GM23248 (cell line): ENCODE data around the gene BAHD1. TPM values are rescaled to one million over a fixed set of nuclear protein-coding genes. Genes with fewer than 3 reads are reported as not detected.

Experiments used
- DNase-seq: peaks from one replicate; pipeline ENCODE4 v3.0.0-alpha.2; 2015
- H2AFZ ChIP-seq: fragments of 200-600 bp; sonication (generic); 2 replicates; pipeline ENCODE4 v1.6.1; 2016; ENCODE audit warnings: antibody characterized with exemption
- H3F3A ChIP-seq: fragments of 200-600 bp; sonication (generic); 2 replicates; pipeline ENCODE4 v1.6.1; 2016; ENCODE audit warnings: mild to moderate bottlenecking, antibody characterized with exemption, mixed run types; ENCODE audit not compliant: insufficient read depth
- H3K27ac ChIP-seq: fragments of 200-600 bp; sonication (generic); 2 replicates; pipeline ENCODE4 v1.5.1; 2016; ENCODE audit warnings: mild to moderate bottlenecking
- H3K27me3 ChIP-seq: fragments of 200-600 bp; sonication (generic); replicated peaks from 2 replicates; pipeline ENCODE4 v1.6.1; 2016; ENCODE audit warnings: mild to moderate bottlenecking; ENCODE audit not compliant: insufficient read depth
- H3K36me3 ChIP-seq: fragments of 200-600 bp; sonication (generic); 2 replicates; pipeline ENCODE4 v1.6.1; 2016; ENCODE audit warnings: low read depth, mild to moderate bottlenecking
- H3K4me1 ChIP-seq: fragments of 200-600 bp; sonication (generic); 2 replicates; pipeline ENCODE4 v1.6.1; 2016; ENCODE audit warnings: mild to moderate bottlenecking; ENCODE audit not compliant: insufficient read depth
- H3K4me2 ChIP-seq: fragments of 200-600 bp; sonication (generic); one replicate; pipeline ENCODE4 v1.6.1; 2016; ENCODE audit warnings: mild to moderate bottlenecking; ENCODE audit not compliant: unreplicated experiment
- H3K4me3 ChIP-seq: fragments of 200-600 bp; sonication (generic); 2 replicates; pipeline ENCODE4 v1.5.1; 2016; ENCODE audit warnings: mild to moderate bottlenecking
- H3K79me2 ChIP-seq: fragments of 200-600 bp; sonication (generic); 2 replicates; pipeline ENCODE4 v1.6.1; 2016; ENCODE audit warnings: mild to moderate bottlenecking; ENCODE audit not compliant: insufficient read depth
- H3K9ac ChIP-seq: fragments of 200-600 bp; sonication (generic); 2 replicates; pipeline ENCODE4 v1.6.1; 2016; ENCODE audit warnings: mild to moderate bottlenecking
- H3K9me2 ChIP-seq: fragments of 200-600 bp; sonication (generic); 2 replicates; pipeline ENCODE4 v1.6.1; 2016; ENCODE audit warnings: mixed run types, mild to moderate bottlenecking, moderate library complexity; ENCODE audit not compliant: insufficient read depth
- H3K9me3 ChIP-seq: fragments of 200-600 bp; sonication (generic); one replicate; pipeline ENCODE4 v1.6.1; 2017; ENCODE audit warnings: low read depth
- H4K20me1 ChIP-seq: fragments of 200-600 bp; sonication (generic); 2 replicates; pipeline ENCODE4 v1.6.0; 2016; ENCODE audit not compliant: insufficient read depth
- EZH2 ChIP-seq: fragments of 200-600 bp; sonication (generic); IDR thresholded peaks from 2 replicates; pipeline ENCODE4 v1.6.1; 2018; ENCODE audit warnings: antibody characterized with exemption, mild to moderate bottlenecking; ENCODE audit not compliant: insufficient read depth, poor library complexity, severe bottlenecking
- EZH2phosphoT487 ChIP-seq: fragments of 200-600 bp; sonication (generic); IDR thresholded peaks from 2 replicates; pipeline ENCODE4 v1.6.1; 2018; ENCODE audit warnings: antibody characterized with exemption, moderate library complexity, mild to moderate bottlenecking, low read depth; ENCODE audit not compliant: insufficient read depth
- WGBS, 2 experiments: methylation state at CpG; one replicate each; pipeline ENCODE4 v1.1.6; 2015 to 2017; ENCODE audit warnings: low lambda C conversion rate in 2 of 2, low coverage in 1 of 2; ENCODE audit errors: missing lambda C conversion rate in 2 of 2; 5-methylcytosine and 5-hydroxymethylcytosine counted together
- in situ Hi-C: fragments of 300-500 bp; cut with MboI; formaldehyde crosslinking; loops from 2 replicates; pipeline ENCODE4 v1.15.0; 2020
- polyA plus RNA-seq: library from polyadenylated mRNA; unstranded; fragments of >200 nt; fragmentation: Nextera tagmentation; extraction: Ambion mirVana; gene quantifications from 2 replicates; pipeline ENCODE4 v1.2.1, GENCODE V29; 2016
- total RNA-seq: library from RNA; depleted of rRNA; stranded (reverse); fragments of >200 nt; shearing (Covaris generic); gene quantifications from 2 replicates; pipeline ENCODE4 v1.2.3, GENCODE V29; 2014

The BAHD1 gene
- total and polyA plus RNA-seq, 2 experiments from 2014 or later: 2.3 to 10.3 TPM

GRCh38 chr15:40415226-40415625 lies 25.5 kb upstream of the BAHD1 start:
- H3F3A ChIP-seq: no peaks in the 10 kb centered on the region; the same call in 1 of the 2 replicates
- H2AFZ ChIP-seq: no peak overlapping the region
- TF ChIP-seq EZH2phosphoT487 (no peak), EZH2 (no peak)
- H3K9me3 ChIP-seq: no peaks in the 10 kb centered on the region
- WGBS, 2 experiments: 92 to 97% methylated on average over 10 of the region's 10 CpGs
- in situ Hi-C loops: no loop called here
- no peak overlapping the region for H3K4me3 ChIP-seq
- no peaks in the 10 kb centered on the region for H3K9me2 ChIP-seq
- H3K4me2 ChIP-seq: no peak overlapping the region
- no peaks in the 10 kb centered on the region for H4K20me1 ChIP-seq
- no peak for DNase-seq
- H3K9ac ChIP-seq: no peak overlapping the region
- no peaks in the 10 kb centered on the region for H3K27me3 ChIP-seq
- H3K36me3 ChIP-seq: peaks cover 13% of the 10 kb centered on the region; the same call in 1 of the 2 replicates
- no peaks in the 10 kb centered on the region for H3K79me2 ChIP-seq
- no peaks in the 10 kb centered on the region for H3K4me1 ChIP-seq
- H3K27ac ChIP-seq: no peak overlapping the region

GRCh38 chr15:40416056-40416455 lies 24.7 kb upstream of the BAHD1 start:
- H3K27me3 ChIP-seq: no peaks in the 10 kb centered on the region
- in situ Hi-C loops: no loop called here
- no peak overlapping the region for H2AFZ ChIP-seq
- 90 to 95% methylated on average over 14 of the region's 14 CpGs for WGBS, 2 experiments
- TF ChIP-seq EZH2 (no peak), EZH2phosphoT487 (no peak)
- peaks cover 8% of the 10 kb centered on the region; the same call in 1 of the 2 replicates for H3K36me3 ChIP-seq
- no peaks in the 10 kb centered on the region for H3K4me1 ChIP-seq
- peaks cover 8% of the 10 kb centered on the region for H3F3A ChIP-seq
- H3K9me2 ChIP-seq: no peaks in the 10 kb centered on the region
- H3K79me2 ChIP-seq: no peaks in the 10 kb centered on the region
- DNase-seq: no peak
- H3K27ac ChIP-seq: no peak overlapping the region
- H3K9ac ChIP-seq: no peak overlapping the region
- no peaks in the 10 kb centered on the region for H3K9me3 ChIP-seq
- no peak overlapping the region for H3K4me3 ChIP-seq
- no peak overlapping the region for H3K4me2 ChIP-seq
- H4K20me1 ChIP-seq: no peaks in the 10 kb centered on the region

- WGBS, 2 experiments: 95 to 98% methylated on average over 10 of the region's 10 CpGs
- H4K20me1 ChIP-seq: no peaks in the 10 kb centered on the region
- H3K27ac ChIP-seq: no peak overlapping the region
- H3K4me3 ChIP-seq: no peak overlapping the region
- no peak overlapping the region for H3K4me2 ChIP-seq
- no peak overlapping the region for H2AFZ ChIP-seq
- H3K36me3 ChIP-seq: peaks cover 4% of the 10 kb centered on the region; the same call in 1 of the 2 replicates
- TF ChIP-seq EZH2phosphoT487: no peak
- TF ChIP-seq EZH2: no peak
- no peaks in the 10 kb centered on the region for H3K79me2 ChIP-seq
- no peaks in the 10 kb centered on the region for H3K4me1 ChIP-seq
- H3K27me3 ChIP-seq: no peaks in the 10 kb centered on the region
- in situ Hi-C loops: no loop called here
- H3K9me3 ChIP-seq: no peaks in the 10 kb centered on the region
- no peak overlapping the region for H3K9ac ChIP-seq
- H3F3A ChIP-seq: peaks cover 12% of the 10 kb centered on the region
- no peak for DNase-seq
- no peaks in the 10 kb centered on the region for H3K9me2 ChIP-seq
Measured at GRCh38 chr15:40418126-40418525, 22.6 kb upstream of the BAHD1 start.

GRCh38 chr15:40420071-40420713 lies 20.6 kb upstream of the BAHD1 start:
- DNase-seq: no peak
- Histone ChIP-seq H3K9ac (no peak overlapping the region), H3K9me3 (no peaks in the 10 kb centered on the region), H3K36me3 (0 out of 2 replicates have a peak, but pooled peaks cover 4% of the 10 kb centered on the region), H3F3A (peaks cover 12% of the 10 kb centered on the region), H3K79me2 (no peaks in the 10 kb centered on the region), H3K4me1 (no peaks in the 10 kb centered on the region), H3K4me3 (no peak overlapping the region), H3K4me2 (no peak overlapping the region), H3K9me2 (no peaks in the 10 kb centered on the region), H3K27me3 (no peaks in the 10 kb centered on the region), H3K27ac (no peak overlapping the region), H2AFZ (no peak overlapping the region), H4K20me1 (no peaks in the 10 kb centered on the region)
- TF ChIP-seq EZH2phosphoT487: no peak
- TF ChIP-seq EZH2: no peak
- in situ Hi-C loops: no loop called here
- 85 to 87% methylated on average over 11 of the region's 11 CpGs for WGBS, 2 experiments
